Stimulated activated CD8-positive, alpha-beta memory T cell treated with anti-CD3 and anti-CD28 coated beads, Interleukin-15, amount 100 ng/mL, for 24 hours (primary cell): ENCODE data around the gene OXT.
A peak's percentile ranks its signal among the peaks of the same experiment; 100 is the strongest.

Source experiments
- DNase-seq: peaks from one replicate; pipeline ENCODE4 v3.0.0-alpha.2; 2020; ENCODE audit warnings: low read depth

OXT gene

GRCh38 chr20:3084283-3084985, 13.0 kb downstream of the OXT start, which contains the start of gene AVP:
Gene AVP (minus strand): TSS chr20:3084724. CDS start chr20:3084674, 50 bp downstream.
- no peak for DNase-seq

DNA sequence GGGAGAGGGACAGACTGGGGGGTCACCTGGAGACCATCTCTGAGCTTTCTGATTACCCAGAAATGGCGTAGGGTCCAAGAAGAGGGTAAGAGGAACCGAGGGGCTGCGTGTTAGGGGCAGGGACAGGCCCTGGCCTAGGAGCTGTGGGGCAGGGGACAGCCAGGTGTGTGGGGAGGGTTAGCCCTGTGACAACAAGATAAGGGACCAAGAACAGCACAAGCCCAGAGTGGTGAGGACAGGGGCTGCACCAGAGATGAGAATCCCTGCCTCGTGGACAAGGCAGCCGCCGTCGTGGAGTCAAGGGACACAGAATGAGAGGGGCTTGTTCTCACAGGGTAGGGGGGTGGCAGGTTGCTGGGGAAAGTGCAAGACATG, 13.6 kb downstream of the OXT start:
- no peak for DNase-seq

- no peak for DNase-seq
These were observed 14.2 kb downstream of the OXT start for GRCh38 chr20:3085571-3086072.

GRCh38 chr20:3088031-3088430, 16.6 kb downstream of the OXT start:
- DNase-seq: no peak

DNA sequence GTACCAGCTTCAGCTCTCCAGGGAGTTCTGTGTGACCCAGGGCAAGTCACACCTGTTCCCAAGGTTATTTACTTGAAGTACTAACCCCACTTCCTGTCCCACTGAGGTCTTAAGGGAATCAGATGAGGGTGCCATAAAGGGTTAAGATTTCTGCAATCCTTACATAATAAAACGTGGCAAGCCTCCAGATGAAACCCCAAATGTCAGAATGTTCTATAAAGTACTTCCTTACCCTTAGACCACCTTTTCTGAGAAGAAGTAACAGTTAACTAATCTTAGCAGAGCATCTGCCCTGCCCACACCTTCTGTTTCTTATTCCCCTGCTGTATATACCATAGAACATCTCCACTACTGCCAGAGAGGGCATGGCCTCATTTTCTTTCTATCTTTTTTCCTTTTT, 19.1 kb downstream of the OXT start:
- DNase-seq: no peak

DNA sequence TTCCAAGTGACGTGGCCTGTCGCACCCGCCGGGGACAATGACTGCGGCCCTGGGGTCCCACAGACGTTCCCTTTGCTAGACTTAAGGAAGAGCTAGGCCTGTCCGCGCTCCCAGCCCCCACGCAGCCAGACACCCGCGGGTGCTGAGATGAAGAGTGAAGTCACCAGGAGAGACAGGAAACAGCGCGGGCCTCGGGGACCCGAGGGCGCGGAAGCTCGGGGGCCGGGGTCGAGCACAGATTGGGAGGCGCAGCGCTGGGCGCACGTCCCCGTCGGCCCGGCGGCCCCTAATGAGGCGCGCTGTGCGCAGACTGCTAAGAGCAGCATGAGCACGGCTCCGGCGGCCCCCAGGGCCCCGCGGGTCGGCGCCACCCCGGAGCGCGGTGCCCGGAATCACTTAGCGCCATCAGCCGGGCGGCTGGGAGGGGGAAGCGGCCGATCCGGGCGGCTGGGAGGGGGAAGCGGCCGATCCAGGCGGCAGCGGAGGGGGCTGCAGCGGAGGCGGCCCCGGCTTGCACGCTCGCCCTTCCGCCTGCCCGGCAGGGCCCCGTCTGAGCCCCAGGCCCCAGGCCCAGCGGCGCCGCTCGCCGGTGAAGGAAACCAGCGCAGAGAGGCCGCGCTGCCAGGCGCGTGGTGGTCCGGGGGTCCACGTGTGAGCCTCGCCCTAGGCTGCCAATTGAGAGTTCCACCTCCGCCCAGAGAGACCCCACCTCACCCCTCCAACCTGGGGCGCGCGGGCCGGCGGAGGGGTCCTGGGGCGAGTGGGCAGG, 21.4 kb downstream of the OXT start:
- no peak for DNase-seq

- DNase-seq: no peak
These were observed 22.5 kb downstream of the OXT start for GRCh38 chr20:3093861-3094361.

- DNase-seq: no peak
These were observed 23.6 kb downstream of the OXT start for GRCh38 chr20:3094848-3095629.

- DNase-seq: no peak
These were observed 29.1 kb downstream of the OXT start for GRCh38 chr20:3100480-3100879.

DNA sequence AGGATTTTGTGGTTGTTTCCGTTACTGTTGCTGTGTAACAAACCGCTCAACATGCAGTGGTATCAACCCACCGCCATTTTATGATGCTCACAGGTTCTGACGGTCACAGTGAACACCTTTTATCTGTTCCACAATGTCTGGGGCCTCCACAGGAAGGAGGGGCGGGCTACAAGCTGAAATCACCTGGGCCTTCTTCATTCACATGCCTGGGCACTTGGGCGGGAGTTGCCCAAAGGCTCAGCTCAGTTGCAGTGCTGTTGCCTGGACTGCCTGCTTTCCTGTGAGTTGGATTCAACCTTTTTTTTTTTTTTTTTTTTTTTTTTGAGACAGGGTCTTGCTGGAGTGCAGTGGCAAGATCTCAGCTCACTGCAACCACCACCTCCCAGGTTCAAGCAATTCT, 29.8 kb downstream of the OXT start:
- no peak for DNase-seq

GRCh38 chr20:3101737-3102574, 30.5 kb downstream of the OXT start:
- DNase-seq: peak; percentile 35

DNA sequence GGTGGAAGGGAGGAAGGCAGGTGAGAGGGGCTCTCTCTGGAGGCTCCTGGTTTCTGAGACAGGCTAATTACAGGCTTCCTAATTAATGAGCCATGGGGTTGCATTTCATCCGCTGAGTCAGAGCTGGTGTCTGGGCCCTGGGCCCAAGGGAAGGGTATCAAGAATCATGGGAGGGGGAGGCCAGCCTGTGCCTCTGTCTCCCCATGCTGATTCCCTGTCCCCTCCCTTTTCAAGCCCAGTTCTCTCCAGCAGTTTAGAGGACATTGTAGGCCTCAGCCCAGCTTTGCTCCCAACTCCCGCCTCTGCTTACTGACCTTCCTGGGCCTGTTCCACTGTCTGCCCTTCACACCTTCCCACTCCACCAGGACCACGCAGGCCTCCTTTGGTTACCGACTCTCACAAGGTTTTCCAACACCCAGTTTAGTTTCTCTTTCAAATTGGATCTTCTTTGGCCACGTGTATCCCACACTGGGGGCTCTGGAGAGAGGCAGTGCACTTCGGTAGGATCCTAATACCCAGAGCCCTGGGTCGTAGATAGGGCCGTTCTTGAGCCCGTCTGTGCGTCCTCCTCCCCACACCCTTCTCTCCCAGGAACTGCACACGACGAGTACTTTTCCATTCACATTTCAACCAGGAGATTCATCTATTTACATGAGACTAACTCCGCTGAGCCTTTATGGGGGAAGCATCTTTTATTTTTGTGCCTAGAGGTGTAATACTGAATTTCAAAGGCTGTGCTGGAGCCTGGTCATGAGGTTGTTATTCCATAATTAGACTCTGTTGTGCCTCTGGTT, 31.4 kb downstream of the OXT start:
- no peak for DNase-seq

GRCh38 chr20:3103369-3104032, 32.1 kb downstream of the OXT start:
- DNase-seq: no peak

GRCh38 chr20:3105256-3106137, 34.1 kb downstream of the OXT start:
- DNase-seq: no peak

DNA sequence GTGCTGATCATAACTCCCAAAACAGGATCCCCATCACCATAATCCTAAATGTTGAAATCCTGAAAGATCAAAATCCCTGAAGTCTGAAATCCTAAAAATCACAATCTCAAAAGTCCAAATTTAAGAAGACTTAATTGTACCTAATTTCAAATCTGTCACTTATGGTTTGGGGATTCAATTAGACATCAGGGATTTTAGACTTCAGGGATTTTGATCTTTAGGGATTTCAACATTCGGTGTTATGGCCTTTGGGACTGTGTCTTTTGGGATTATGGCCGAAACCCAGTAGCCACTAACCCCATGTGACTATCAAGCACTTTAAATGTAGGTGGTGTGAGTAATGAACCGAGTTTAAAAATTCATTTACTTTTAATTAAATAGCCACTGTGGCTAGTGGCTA, 34.8 kb downstream of the OXT start:
- no peak for DNase-seq

- DNase-seq: no peak
These were observed 35.4 kb downstream of the OXT start for GRCh38 chr20:3106658-3107463.

DNA sequence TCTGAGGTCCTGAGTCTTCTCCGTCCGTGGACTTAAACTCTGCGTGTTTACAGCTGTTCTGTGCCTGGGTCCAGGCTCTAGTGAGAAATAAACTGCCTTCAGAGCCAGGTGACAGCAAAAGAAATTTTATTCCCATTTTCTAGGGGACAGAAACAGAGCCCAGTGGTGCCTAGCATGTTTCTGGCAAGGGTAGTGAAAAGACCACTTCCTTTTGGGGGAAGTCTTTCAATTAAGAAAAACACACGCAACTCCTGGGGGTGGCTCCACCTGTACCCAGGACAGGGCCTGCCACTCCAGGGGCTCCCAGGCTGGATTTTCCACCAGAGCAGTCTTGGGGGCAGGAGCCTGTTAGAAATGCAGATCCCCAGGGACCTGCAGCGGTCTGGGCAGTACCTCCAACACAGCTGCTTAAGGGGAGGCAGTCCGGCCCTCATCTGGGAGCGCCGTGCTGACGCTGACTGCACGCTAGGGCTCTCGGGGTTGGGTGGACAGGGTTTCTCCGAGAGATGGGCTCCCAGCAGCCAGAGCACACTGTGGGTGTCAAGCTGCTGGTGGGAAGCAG, 36.1 kb downstream of the OXT start:
- no peak for DNase-seq
